SH-SY5Y (cell line): ENCODE results near the gene ENTREP1.

Source experiments
- GATA2 ChIP-seq: IDR thresholded peaks from 2 replicates; pipeline ENCODE4 v1.6.1; 2011; ENCODE audit warnings: mild to moderate bottlenecking, low read depth, low read length
- GATA3 ChIP-seq: IDR thresholded peaks from 2 replicates; pipeline ENCODE4 v1.6.1; 2011; ENCODE audit warnings: low read depth, mild to moderate bottlenecking, low read length, moderate library complexity

The ENTREP1 gene

DNA sequence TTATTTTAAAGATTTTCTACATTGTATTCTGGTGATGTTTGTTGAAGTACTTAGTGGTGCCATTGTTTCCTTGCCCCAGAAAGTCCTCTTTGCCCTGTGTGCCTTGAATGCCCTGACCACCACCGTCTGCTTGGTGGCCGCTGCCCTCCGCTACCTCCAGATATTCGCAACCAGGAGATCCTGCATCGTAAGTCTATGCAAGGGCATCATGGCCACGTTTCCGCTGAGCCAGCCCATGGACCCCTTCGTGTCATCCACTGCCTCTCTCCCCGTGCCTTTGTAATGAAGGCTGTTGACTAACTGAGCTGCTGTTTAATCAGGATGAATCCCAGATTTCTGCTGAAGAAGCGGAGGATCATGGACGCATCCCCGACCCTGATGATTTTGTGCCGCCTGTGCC, 52.3 kb downstream of the ENTREP1 start:
- no peak for TF ChIP-seq GATA2
- TF ChIP-seq GATA3: no peak

DNA sequence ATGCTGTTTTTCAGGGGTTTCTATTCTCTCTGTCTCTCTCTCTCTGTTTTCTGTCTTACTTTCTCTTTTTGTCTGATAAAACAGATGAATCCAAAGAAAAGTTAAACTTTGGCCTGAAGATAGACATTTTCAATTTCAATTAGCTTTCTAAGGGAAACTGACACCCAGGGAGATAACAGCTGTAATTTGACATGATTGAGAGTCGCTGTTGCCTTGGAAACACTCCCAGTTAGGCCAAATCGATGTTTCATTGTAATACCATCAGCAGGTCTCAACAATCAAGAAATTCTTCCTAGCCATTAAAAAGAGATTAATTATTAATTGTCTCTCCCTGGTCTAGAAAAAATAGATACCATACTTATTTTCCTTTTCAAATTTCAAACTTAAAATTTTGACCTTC, 53.0 kb downstream of the ENTREP1 start:
- TF ChIP-seq GATA2: no peak

DNA sequence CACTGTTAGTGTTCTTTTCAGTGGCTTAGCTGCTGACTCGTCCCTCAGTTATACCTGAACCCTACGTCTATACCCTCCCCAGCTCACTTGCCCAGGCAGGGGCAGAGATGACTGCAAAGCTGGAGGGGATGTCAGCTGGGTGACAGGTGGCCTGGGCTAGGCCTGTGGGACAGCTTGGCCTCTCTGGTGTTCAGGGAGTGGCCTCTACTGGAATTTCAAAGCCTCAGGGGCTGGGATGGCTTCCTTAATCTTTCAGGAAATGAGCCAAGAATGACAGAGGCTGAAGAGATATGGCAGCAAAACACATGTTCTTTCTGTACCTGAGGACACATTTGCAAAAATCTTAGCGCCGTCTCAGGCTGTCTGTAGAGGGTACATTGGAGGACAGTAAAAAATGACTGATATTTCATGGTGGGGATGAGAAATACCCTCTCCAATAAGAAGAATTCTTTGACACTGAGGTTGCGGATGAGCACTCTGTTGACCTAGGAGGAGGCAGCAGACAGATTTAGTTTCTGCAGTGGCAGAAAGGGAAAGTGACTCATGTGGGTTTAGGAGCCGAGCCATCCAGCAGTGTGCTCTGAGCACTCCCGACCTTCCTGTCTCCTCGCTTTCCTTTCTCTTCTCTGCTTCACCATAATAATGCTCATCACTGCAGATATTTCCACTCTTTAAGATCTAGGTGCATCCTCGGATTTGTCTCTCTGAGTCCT, 54.4 kb downstream of the ENTREP1 start:
- TF ChIP-seq GATA3: no peak
- no peak for TF ChIP-seq GATA2

DNA sequence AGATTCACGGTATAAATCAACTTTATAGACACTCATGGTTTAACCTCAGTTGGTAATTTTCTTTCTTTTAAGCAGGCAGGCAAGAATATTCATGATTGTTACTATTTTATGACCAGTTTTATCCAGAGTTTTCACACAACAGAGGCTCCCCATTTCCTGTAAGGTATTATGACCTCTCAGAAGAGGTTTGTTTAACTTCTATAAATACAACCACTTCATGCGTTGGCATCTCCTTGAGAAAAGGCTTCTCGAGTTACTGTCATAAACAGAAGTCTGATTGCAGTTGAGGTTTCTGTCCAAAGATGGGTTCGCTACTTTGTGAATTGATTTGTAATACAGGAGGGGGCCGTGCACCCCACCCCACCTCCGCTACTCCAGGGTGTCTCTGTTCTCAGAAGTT, 55.3 kb downstream of the ENTREP1 start:
- no peak for TF ChIP-seq GATA2
- TF ChIP-seq GATA3: no peak

DNA sequence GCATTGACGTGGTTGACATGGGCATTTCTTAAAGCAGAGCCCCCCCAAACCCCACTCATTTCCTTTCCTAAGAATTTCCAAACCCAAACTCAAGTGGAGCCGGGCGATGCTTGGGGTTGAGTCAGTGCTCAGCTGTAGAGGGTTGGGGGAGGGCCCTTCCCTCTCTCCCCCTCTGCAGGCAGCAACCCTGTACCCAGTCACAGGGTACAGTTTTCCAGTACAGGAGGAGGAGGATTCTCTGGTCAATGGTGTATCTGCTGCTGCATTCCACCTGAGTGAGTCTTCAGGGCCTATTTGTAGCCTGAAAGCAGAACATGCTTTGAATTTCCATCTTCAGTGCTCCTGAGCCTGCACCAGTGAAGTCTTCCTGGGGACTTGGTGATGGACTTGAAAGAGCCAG, 55.8 kb downstream of the ENTREP1 start:
- TF ChIP-seq GATA2 (no peak), GATA3 (no peak)

DNA sequence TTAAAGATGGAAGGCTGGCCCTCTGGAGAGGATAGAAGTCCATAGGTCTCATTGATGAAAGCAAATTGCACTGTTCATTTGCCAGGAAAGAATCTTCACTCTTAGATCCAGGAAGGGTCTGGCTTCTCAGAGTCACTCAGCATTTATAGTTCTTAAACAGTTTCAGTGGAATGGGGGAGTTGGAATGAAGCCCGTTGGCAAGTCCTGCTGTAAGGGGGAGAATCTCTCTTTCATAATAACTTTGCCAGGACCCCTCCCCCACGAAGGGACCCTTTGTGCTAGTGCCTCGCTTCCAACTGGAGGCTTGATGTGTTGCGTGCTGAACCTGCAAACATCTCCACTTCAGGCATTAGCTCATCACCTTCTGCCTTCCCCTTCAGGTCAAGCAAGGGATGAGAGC, 57.1 kb downstream of the ENTREP1 start:
- no peak for TF ChIP-seq GATA3
- TF ChIP-seq GATA2: no peak

DNA sequence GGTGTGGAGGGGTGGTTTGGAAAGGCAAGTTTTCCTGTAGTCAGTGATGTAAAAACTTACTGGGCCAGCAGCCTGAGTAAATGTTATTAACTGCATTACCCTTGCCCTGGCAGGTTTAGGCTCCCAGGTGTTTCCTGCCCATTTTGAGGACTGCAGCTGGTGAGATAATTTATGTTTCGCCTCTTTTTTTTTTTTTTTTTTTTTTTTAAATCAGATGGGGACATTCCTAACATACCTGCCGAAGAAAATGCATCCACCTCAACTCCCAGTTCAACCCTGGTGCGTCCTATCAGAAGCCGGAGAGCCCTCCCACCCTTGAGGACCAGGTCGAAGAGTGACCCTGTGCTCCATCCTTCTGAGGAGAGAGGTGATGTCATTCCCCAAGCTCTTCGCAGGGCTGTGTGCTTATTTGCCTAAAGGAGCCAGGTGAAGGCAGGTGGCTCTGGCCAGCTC, 60.6 kb downstream of the ENTREP1 start:
- TF ChIP-seq GATA3: no peak
- no peak for TF ChIP-seq GATA2

DNA sequence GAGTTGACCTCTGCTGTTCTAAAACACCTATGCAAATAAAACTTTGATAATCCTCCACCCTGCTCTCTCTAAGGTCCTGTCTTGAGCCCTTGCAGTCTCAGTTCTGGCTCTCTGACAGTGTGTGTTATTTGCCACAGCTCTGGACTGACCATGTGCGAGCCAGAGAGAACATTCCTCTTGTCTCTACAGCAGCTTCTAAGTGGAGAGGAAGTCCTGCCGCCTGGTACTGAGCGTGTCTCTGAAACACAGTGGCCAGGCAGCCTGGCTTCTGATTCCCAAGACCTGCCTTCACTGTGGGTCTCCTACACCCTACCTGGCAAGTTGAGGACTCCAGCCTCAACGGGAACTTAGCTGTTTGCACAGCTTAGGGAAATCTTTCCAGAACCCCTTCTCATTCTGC, 61.6 kb downstream of the ENTREP1 start:
- no peak for TF ChIP-seq GATA2
- no peak for TF ChIP-seq GATA3

DNA sequence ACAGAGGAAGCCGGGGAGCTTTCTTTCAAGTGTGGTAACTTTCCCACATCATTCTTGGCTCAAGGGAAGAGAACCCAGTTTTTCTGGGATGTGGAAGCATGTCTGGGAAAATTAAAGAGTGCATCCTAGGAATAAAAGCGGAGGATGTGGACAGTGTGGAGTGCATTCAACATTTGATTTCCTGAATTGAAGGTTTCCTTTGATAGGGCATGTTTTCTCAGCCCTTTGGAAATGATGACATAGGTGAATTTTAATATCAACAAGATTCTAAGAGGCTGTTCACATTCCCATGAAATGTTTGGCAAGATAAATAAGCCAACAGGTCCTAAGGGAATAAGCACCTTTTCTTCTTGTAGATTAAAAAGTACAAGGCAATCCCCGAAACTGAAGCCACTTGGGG, 63.6 kb downstream of the ENTREP1 start:
- TF ChIP-seq GATA2 (no peak), GATA3 (no peak)

DNA sequence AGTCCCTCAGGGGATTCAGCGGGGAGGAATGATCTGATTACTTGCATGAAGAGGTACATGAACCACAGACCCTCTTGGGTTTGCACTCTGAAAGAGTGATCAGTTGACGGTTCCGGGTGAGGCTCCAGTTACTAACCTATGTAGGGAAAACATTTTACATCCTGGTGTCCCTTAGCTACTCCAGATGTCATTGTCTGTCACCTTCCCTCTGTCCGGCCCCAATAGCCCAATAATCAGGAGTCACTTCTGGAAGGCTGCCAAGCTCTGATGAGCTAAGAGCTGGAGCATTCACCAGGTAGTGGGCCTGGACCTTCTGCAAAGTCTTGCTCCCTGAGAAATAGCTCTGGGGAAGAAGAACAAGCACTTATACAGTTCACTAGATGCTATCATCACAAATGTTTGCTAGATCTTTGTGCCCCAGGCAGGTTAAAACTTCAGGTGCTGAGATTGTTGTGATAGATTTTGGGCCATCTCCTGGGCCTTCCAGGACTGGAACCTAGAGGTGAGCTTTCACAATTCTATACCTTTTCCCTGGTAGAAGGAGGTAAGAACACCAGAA, 64.5 kb downstream of the ENTREP1 start:
- TF ChIP-seq GATA3: no peak
- no peak for TF ChIP-seq GATA2

DNA sequence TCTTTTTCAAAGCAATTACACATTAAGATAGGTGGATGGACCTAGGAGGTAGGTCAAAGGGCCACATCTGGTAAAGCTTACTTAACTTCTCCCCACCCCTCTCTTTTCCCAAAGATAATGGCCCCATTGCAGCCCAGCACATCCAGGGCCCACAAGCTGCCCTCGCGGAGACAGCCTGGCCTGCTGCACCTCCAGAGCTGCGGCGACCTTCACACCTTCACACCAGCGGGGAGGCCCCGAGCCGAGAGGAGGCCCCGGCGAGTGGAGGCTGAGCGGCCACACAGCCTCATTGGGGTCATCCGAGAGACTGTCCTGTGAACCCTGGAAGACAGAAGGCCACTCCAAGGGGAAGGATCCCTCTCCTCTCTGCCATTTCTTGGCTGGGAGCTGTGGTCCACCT, 66.5 kb downstream of the ENTREP1 start:
- no peak for TF ChIP-seq GATA2
- no peak for TF ChIP-seq GATA3

DNA sequence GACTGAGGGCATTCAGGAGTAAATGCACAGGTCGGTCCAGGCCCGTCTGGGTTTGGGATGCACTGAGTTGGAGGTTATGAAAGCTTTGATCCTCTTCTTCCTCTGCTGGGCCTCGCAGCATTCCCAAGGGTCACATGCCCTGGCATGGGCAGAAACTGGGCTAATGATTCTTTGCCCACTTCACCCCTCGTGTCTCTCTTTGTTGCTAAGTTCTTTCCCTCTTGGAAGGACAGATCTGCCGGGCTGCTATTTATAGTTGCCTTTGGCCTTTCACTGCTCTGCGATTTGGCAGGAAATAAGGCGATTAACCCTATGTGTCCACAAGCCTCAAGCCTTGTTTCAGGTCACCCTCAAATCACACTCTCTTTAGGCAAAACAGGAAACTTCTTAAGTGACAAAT, 66.9 kb downstream of the ENTREP1 start:
- no peak for TF ChIP-seq GATA3
- no peak for TF ChIP-seq GATA2

DNA sequence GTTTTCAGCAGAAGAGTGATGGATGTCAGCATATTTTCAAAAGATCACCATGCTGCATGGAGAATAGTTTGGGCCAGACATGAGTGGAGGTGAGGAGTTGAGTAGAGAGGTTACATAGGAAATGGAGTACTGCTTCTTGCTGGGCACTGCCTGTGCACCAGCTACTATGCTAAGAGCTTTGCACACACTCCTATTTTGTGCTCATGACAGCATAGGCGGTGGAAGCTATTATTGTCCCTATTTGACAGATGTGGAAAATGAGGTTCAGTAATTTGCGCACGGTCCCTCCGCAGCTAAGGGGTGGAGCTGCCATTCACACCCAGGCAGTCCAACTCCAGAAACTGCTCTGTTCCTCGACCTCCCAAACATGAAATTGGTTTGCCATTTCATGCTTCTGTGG, 67.8 kb downstream of the ENTREP1 start:
- no peak for TF ChIP-seq GATA2
- TF ChIP-seq GATA3: no peak

DNA sequence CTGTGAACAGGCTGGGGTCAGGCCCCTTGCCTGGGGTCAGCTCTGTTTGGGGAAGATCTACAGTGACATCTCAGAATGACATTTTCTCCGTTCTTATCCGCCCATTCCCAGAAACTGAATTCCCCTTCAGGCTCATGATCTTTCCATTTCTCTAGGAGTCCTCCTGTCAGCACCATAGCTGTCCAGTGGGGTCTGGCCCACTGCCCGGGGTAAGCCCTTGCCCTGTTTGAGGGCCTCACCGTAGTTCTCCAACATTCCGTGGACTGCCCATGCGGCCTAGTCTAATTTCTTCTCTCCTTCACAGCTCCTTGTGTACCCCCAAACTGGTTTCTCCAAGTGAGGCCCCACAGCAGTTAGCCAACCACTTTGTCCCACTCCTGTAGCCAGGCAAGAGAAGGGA, 68.4 kb downstream of the ENTREP1 start:
- TF ChIP-seq GATA2 (no peak), GATA3 (no peak)

DNA sequence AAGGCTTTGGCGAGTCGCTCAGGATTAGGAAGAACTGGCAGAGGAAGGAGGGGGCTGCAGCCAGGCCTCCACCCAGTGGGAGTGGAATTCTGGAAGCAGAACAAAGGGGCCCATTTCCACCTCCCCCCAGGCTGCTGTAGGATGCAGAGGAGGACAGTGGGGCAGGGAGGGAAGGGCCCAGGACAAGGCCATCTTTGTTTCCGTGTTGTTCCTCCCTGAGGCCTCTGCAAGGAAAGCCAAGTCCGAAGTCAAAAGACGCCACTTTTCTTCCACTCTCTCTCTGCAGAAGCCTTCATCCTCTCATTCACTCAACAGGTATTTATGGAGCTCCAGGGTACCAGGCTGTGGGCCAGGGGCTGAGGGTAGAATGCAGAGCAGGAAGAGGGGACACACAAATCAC, 70.7 kb downstream of the ENTREP1 start:
- no peak for TF ChIP-seq GATA3
- TF ChIP-seq GATA2: no peak

DNA sequence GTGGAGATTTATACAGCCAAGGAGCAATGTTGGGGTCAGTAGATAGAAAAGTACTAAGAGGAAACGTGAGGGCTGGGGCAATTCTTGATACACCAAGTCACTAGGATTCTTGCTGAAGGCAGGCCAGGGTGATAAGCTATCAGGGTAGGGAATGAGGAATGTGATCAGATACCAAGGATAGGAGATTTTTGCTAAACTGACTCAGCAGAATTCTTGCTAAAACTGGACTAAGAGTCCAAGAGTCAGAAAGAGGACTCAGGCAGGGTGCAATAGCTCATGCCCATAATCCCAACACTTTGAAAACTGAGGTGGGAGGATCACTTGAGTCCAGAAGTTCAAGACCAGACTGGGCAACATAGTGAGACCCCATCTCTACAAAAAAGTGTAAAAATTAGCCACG, 71.7 kb downstream of the ENTREP1 start:
- no peak for TF ChIP-seq GATA3
- no peak for TF ChIP-seq GATA2
